Esophagus muscularis mucosa (tissue), 4 donors: ENCODE results near the gene PLN. TPM values are rescaled to one million over a fixed set of nuclear protein-coding genes. Genes with fewer than 3 reads are reported as not detected.

Experiments used
- DNase-seq: peaks from one replicate; pipeline ENCODE4 v3.0.0-alpha.2; 2017; ENCODE audit errors: extremely low spot score
- H3K27ac ChIP-seq, 4 donors: fragments of 200-600 bp; sonication (generic); replicated peaks in 1 of 4; 1 replicate in 3 of 4; 2 replicates in 1 of 4; pipeline ENCODE4 v1.5.1; 2016 to 2019; ENCODE audit warnings: mild to moderate bottlenecking in 1 of 4
- H3K27me3 ChIP-seq, 4 donors: fragments of 200-600 bp; sonication (generic); one replicate each; pipeline versions ENCODE4 v1.5.1 to v1.6.0; 2016 to 2019
- H3K36me3 ChIP-seq, 4 donors: fragments of 200-600 bp; sonication (generic); one replicate each; pipeline ENCODE4 v1.5.1; 2016 to 2019
- H3K4me1 ChIP-seq, 4 donors: fragments of 200-600 bp; sonication (generic); one replicate each; pipeline ENCODE4 v1.5.1; 2016 to 2019
- H3K4me3 ChIP-seq, 4 donors: fragments of 200-600 bp; sonication (generic); 1 replicate in 2 of 4; 2 replicates in 2 of 4; pipeline ENCODE4 v1.5.1; 2016 to 2019; ENCODE audit warnings: mild to moderate bottlenecking in 4 of 4, moderate library complexity in 1 of 4
- H3K9me3 ChIP-seq, 4 donors: fragments of 200-600 bp; sonication (generic); 1 replicate in 3 of 4; 2 replicates in 1 of 4; pipeline ENCODE4 v1.5.1; 2016 to 2019
- EP300 ChIP-seq: sonication (generic); formaldehyde crosslinking; IDR thresholded peaks from one replicate; pipeline ENCODE4 v1.6.1; 2017; ENCODE audit warnings: antibody characterized with exemption
- POLR2A ChIP-seq: fragments of 450-650 bp; IDR thresholded peaks from one replicate; pipeline ENCODE4 v1.6.1; 2017; ENCODE audit warnings: antibody characterized with exemption, moderate library complexity, mild to moderate bottlenecking, low read depth
- POLR2AphosphoS5 ChIP-seq, 2 donors: sonication (generic); formaldehyde crosslinking; IDR thresholded peaks; one replicate each; pipeline ENCODE4 v1.6.1; 2017; ENCODE audit warnings: antibody characterized with exemption in 2 of 2
- WGBS: methylation state at CpG from one replicate; pipeline ENCODE4 v1.1.5; 2018; 5-methylcytosine and 5-hydroxymethylcytosine counted together
- intact Hi-C: fragments of 100-400 bp; cut with DNase I; formaldehyde crosslinking; loops from one replicate; pipeline ENCODE4 v1.15.1; 2023
- total RNA-seq, 4 donors: library from RNA; depleted of rRNA; stranded (reverse); fragments of >200 nt; gene quantifications; one replicate each; pipeline versions ENCODE4 v1.1.0 to v1.2.1, GENCODE V29; 2016
- TF ChIP-seq, protein P1 (sequence below), 3 experiments: fragments of 200-600 bp in 2 of 3; fragments of 450-650 bp in 1 of 3; sonication (generic) in 2 of 3; IDR thresholded peaks; one replicate each; pipeline ENCODE4 v1.5.1; 2017 to 2019; ENCODE audit warnings: antibody characterized with exemption in 3 of 3, mild to moderate bottlenecking in 2 of 3, moderate library complexity in 1 of 3

The PLN gene
- total RNA-seq, 4 donors from 2014 or later = 262 to 431 (median 319) TPM

DNA sequence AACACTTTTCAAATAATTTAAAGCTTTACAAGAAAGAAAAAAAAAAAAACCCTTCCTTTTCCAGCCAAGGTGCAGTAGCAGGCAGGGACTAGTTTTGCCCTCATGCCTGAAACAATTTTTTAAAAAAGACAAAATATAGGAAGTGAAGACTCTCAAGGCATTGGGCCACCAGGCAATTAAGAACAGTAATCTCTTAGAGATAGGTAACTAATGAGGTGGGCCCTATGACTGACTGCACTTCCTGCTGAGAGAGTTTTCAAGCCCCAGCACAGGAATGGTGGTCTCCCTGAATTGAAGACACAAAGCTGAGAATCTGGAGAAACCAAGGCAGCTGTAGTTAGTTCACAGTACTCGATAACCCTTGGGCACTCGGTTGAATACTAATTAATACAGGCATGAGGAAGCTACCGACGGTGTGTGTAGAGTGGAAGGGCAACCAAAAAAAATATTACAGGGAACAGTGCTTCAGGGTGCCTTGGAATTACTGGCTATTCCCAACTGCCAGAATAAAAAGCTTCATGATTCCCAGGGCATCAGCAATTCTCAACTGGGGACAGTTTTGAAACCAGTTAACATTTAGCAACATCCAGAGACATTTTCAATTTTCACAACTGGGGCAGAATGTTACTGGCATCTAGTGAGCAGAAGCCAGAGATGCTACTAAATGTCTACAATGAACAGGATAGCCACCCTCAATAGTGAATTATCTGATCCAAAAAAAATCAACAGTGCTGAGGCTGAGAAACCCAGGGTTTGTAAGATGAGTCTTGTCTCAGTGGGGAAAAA lies 36.0 kb upstream of the PLN start:
- no peak for DNase-seq
- no peaks in the 10 kb centered on the region for H3K9me3 ChIP-seq
- H3K4me1 ChIP-seq = peaks cover 0 to 13% (median 10%) of the 10 kb centered on the region in 4 donors
- intact Hi-C loops = no loop called here
- no peak overlapping the region for H3K27ac ChIP-seq
- WGBS = 91% methylated on average over 4 of the region's 4 CpGs
- TF ChIP-seq POLR2A = no peak
- no peak for TF ChIP-seq EP300
- TF ChIP-seq, protein P1, sequence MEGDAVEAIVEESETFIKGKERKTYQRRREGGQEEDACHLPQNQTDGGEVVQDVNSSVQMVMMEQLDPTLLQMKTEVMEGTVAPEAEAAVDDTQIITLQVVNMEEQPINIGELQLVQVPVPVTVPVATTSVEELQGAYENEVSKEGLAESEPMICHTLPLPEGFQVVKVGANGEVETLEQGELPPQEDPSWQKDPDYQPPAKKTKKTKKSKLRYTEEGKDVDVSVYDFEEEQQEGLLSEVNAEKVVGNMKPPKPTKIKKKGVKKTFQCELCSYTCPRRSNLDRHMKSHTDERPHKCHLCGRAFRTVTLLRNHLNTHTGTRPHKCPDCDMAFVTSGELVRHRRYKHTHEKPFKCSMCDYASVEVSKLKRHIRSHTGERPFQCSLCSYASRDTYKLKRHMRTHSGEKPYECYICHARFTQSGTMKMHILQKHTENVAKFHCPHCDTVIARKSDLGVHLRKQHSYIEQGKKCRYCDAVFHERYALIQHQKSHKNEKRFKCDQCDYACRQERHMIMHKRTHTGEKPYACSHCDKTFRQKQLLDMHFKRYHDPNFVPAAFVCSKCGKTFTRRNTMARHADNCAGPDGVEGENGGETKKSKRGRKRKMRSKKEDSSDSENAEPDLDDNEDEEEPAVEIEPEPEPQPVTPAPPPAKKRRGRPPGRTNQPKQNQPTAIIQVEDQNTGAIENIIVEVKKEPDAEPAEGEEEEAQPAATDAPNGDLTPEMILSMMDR (IDR thresholded peaks at IDR 0.05) = no peak
- no peak for TF ChIP-seq POLR2AphosphoS5 (IDR thresholded peaks at IDR 0.05)
- H3K4me3 ChIP-seq = no peak overlapping the region
- H3K36me3 ChIP-seq = no peaks in the 10 kb centered on the region
- H3K27me3 ChIP-seq = no peaks in the 10 kb centered on the region

DNA sequence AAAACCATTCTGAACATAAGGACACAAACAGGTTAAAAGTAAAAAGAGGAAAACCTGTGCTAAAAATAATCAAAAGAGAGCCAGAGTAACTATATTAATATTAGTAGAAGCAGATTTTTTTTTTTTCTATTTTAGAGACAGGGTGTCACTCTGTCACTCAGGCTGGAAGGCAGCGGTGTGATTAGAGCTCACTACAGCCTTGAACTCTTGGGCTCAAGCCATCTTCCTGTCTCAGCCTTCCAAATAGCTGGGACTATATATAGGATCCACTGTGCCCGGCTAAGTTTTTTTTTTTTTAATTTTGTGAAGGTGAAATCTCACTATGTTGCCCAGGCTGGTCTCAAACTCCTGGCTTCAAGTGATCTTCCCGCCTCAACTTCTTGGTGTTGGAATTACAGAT lies 33.4 kb upstream of the PLN start:
- Histone ChIP-seq H3K27ac (no peak overlapping the region), H3K36me3 (no peaks in the 10 kb centered on the region), H3K4me1 (peaks cover 0 to 12% (median 8%) of the 10 kb centered on the region in 4 donors), H3K27me3 (no peaks in the 10 kb centered on the region), H3K4me3 (no peak overlapping the region), H3K9me3 (no peaks in the 10 kb centered on the region)
- intact Hi-C loops = no loop called here
- no peak for DNase-seq
- WGBS = 62% methylated on average over 3 of the region's 3 CpGs
- no peak for TF ChIP-seq POLR2A
- no peak for TF ChIP-seq EP300
- TF ChIP-seq POLR2AphosphoS5 (IDR thresholded peaks at IDR 0.05) = no peak
- TF ChIP-seq, protein P1 (IDR thresholded peaks at IDR 0.05) = no peak

DNA sequence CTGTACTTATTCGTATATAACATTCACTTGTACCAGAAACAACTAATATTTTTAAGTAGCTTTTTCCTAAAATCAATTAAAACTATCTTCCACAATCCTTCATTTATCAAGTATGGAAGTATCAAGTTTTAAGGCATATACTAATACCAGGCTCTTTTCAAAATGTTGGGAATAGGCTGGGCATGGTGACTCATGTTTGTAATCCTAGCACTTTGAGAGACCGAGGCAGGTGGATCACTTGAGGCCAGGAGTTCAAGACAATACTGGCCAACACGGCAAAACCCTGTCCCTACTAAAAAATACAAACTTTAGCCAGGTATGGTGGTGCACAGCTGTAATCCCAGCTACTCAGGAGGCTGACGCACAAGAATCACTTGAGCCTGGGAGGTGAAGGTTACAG lies 25.7 kb upstream of the PLN start:
- peaks cover 0 to 11% (median 2%) of the 10 kb centered on the region in 4 donors for H3K36me3 ChIP-seq
- TF ChIP-seq, protein P1 (IDR thresholded peaks at IDR 0.05) = no peak
- TF ChIP-seq POLR2AphosphoS5 (IDR thresholded peaks at IDR 0.05) (no peak), POLR2A (no peak), EP300 (no peak)
- 98% methylated on average over 3 of the region's 4 CpGs for WGBS
- H3K4me1 ChIP-seq = peaks cover 19 to 25% (median 22%) of the 10 kb centered on the region in 4 donors
- no peak overlapping the region for H3K4me3 ChIP-seq
- no peaks in the 10 kb centered on the region for H3K27me3 ChIP-seq
- H3K27ac ChIP-seq = no peak overlapping the region
- intact Hi-C loops = no loop called here
- DNase-seq = no peak
- no peaks in the 10 kb centered on the region for H3K9me3 ChIP-seq

DNA sequence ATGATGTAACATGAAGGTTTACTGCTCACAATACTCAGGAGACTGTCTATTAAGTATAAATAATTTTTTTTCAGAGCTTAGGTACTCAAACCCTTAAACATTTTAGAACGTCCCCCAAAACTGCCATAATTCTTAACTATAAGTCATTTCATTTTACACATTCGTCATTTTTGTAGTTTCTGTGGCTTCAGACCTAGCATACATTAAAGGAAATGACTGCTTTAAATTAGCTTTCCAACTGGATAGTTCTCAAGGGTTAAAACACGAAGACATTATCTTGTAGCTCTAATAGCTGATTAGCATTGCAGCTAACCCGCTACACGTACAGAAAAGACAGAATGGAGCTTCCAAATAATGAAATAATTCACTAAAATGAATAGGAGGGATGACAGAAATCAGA lies 24.9 kb upstream of the PLN start:
- intact Hi-C loops = no loop called here
- TF ChIP-seq POLR2AphosphoS5 (IDR thresholded peaks at IDR 0.05) (no peak), EP300 (no peak), POLR2A (no peak)
- TF ChIP-seq, protein P1 (IDR thresholded peaks at IDR 0.05) = no peak

More for the DNA sequence above, 24.9 kb upstream of the PLN start:
- H3K36me3 ChIP-seq = peaks cover 0 to 11% (median 2%) of the 10 kb centered on the region in 4 donors
- H3K27me3 ChIP-seq = no peaks in the 10 kb centered on the region
- 97% methylated on average over 5 of the region's 5 CpGs for WGBS
- peaks cover 23 to 31% (median 27%) of the 10 kb centered on the region in 4 donors for H3K4me1 ChIP-seq
- no peak overlapping the region for H3K27ac ChIP-seq
- no peaks in the 10 kb centered on the region for H3K9me3 ChIP-seq
- H3K4me3 ChIP-seq = no peak overlapping the region
- no peak for DNase-seq
